Activated CD8-positive, alpha-beta memory T cell treated with anti-CD3 and anti-CD28 coated beads for 4 hours (primary cell): ENCODE measurements around the gene KLHL17.
"Not testable (repeated sequence)": the region's sequence is repeated elsewhere in the genome, so short reads cannot be mapped to it uniquely, and the experiment has no call there.

Experiments used
- DNase-seq, 2 donors: peaks; one replicate each; pipeline ENCODE4 v3.0.0-alpha.2; 2020; ENCODE audit warnings: low read depth in 2 of 2

KLHL17 gene

GRCh38 chr1:999725-1000356, 39.5 kb downstream of the KLHL17 start, which contains the start of gene HES4:
Gene HES4 (minus strand): TSS chr1:1000097. CDS start chr1:999973, 124 bp downstream.
- peak in 1 of 2 donors; percentile 36 for DNase-seq

- peak; percentile 49 to 55 for DNase-seq
Measured at GRCh38 chr1:1000357-1001056, 40.1 kb downstream of the KLHL17 start.

- DNase-seq = no peak
Measured at GRCh38 chr1:1001057-1001783, 40.8 kb downstream of the KLHL17 start.

GRCh38 chr1:1003618-1004419, 43.4 kb downstream of the KLHL17 start:
- no peak for DNase-seq

- DNase-seq = no peak
Measured at GRCh38 chr1:1004420-1004779, 44.0 kb downstream of the KLHL17 start.

GRCh38 chr1:1004780-1005697, 44.7 kb downstream of the KLHL17 start:
- DNase-seq = no peak

- no peak for DNase-seq
Measured at GRCh38 chr1:1005774-1006304, 45.5 kb downstream of the KLHL17 start.

- no peak for DNase-seq
Measured at GRCh38 chr1:1006305-1007159, 46.1 kb downstream of the KLHL17 start.

GRCh38 chr1:1010131-1010530, 49.7 kb downstream of the KLHL17 start:
- not testable (repeated sequence) for DNase-seq

GRCh38 chr1:1011396-1011949, 51.1 kb downstream of the KLHL17 start:
- no peak for DNase-seq

- DNase-seq = not testable (repeated sequence)
Measured at GRCh38 chr1:1012736-1013104, 52.3 kb downstream of the KLHL17 start.

GRCh38 chr1:1013105-1013921, 52.9 kb downstream of the KLHL17 start, which contains the start of gene ISG15:
Gene ISG15 (plus strand): TSS chr1:1013497. CDS start chr1:1013574, 77 bp downstream.
- DNase-seq = peak; percentile 77 to 84

- no peak for DNase-seq
Measured at GRCh38 chr1:1013922-1014648, 53.7 kb downstream of the KLHL17 start.

- no peak for DNase-seq
Measured at GRCh38 chr1:1014799-1015681, 54.7 kb downstream of the KLHL17 start.
